ENCODE results near the gene FKBP4.
"Not testable (repeated sequence)": the region's sequence is repeated elsewhere in the genome, so short reads cannot be mapped to it uniquely, and the experiment has no call there.

Gene FKBP4

GRCh38 chr12:2794736-2795289 is at the start of gene FKBP4:
Gene FKBP4 (plus strand): TSS chr12:2794970. CDS start chr12:2795140, 170 bp downstream.
- DNase-seq, result peak; percentile 84

GRCh38 chr12:2745655-2746054 is 49.1 kb upstream of the FKBP4 start:
- no peak for DNase-seq

GRCh38 chr12:2749580-2749979 is 45.2 kb upstream of the FKBP4 start:
- no peak for DNase-seq

- DNase-seq, result no peak
These were observed 44.6 kb upstream of the FKBP4 start for GRCh38 chr12:2750185-2750584.

- DNase-seq, result no peak
These were observed 43.5 kb upstream of the FKBP4 start for GRCh38 chr12:2751230-2751629.

- DNase-seq, result no peak
These were observed 43.1 kb upstream of the FKBP4 start for GRCh38 chr12:2751686-2752085.

GRCh38 chr12:2752676-2753371 is 41.9 kb upstream of the FKBP4 start:
- peak; percentile 73 for DNase-seq

GRCh38 chr12:2753536-2753935 is 41.2 kb upstream of the FKBP4 start:
- no peak for DNase-seq

- no peak for DNase-seq
These were observed 40.6 kb upstream of the FKBP4 start for GRCh38 chr12:2754208-2754607.

GRCh38 chr12:2756756-2757155 is 38.0 kb upstream of the FKBP4 start:
- no peak for DNase-seq

GRCh38 chr12:2759733-2760132 is 35.0 kb upstream of the FKBP4 start:
- no peak for DNase-seq

- no peak for DNase-seq
These were observed 30.4 kb upstream of the FKBP4 start for GRCh38 chr12:2764398-2764797.

- no peak for DNase-seq
These were observed 29.7 kb upstream of the FKBP4 start for GRCh38 chr12:2765052-2765451.

GRCh38 chr12:2765608-2766007 is 29.2 kb upstream of the FKBP4 start:
- no peak for DNase-seq

GRCh38 chr12:2768224-2768961 is 26.4 kb upstream of the FKBP4 start:
- DNase-seq, result no peak

- DNase-seq, result no peak
These were observed 24.8 kb upstream of the FKBP4 start for GRCh38 chr12:2769866-2770533.

- DNase-seq, result not testable (repeated sequence)
These were observed 24.2 kb upstream of the FKBP4 start for GRCh38 chr12:2770544-2770943.

GRCh38 chr12:2772370-2772769 is 22.4 kb upstream of the FKBP4 start:
- no peak for DNase-seq

GRCh38 chr12:2773199-2773875 is 21.4 kb upstream of the FKBP4 start:
- DNase-seq, result no peak

GRCh38 chr12:2775431-2775830 is 19.3 kb upstream of the FKBP4 start:
- DNase-seq, result no peak

- DNase-seq, result no peak
These were observed 18.5 kb upstream of the FKBP4 start for GRCh38 chr12:2776129-2776806.

GRCh38 chr12:2779281-2779680 is 15.5 kb upstream of the FKBP4 start:
- DNase-seq, result no peak

Data from T1000 (cell line).